Natural killer cell (primary cell): ENCODE measurements around the gene DBI. TPM values are rescaled to one million over a fixed set of nuclear protein-coding genes. Genes with fewer than 3 reads are reported as not detected.

Experiments
- ATAC-seq, 3 donors: fragments of 150-1000 bp in 2 of 3; fragments of 200-7000 bp in 1 of 3; cut with Tn5 transposase; 1 replicate in 1 of 3; 2 replicates in 2 of 3; pipeline ENCODE4 v1.10.0; 2021; ENCODE audit warnings: mild to moderate bottlenecking in 2 of 3, moderate library complexity in 2 of 3
- DNase-seq, 2 donors: peaks; one replicate each; pipeline versions ENCODE4 v3.0.0 to v3.0.0-alpha.2; 2013 to 2021; ENCODE audit warnings: mixed read lengths in 1 of 2
- H3K27ac ChIP-seq: one replicate; pipeline ENCODE4 v1.5.1; 2013; ENCODE audit warnings: mild to moderate bottlenecking, low read length
- H3K27me3 ChIP-seq: one replicate; pipeline ENCODE4 v1.6.1; 2013; ENCODE audit warnings: low read length; ENCODE audit not compliant: control insufficient read depth, insufficient read depth
- H3K36me3 ChIP-seq: one replicate; pipeline ENCODE4 v1.6.1; 2013; ENCODE audit warnings: low read length; ENCODE audit not compliant: control insufficient read depth, insufficient read depth
- H3K4me1 ChIP-seq: one replicate; pipeline ENCODE4 v1.6.1; 2013; ENCODE audit warnings: low read length; ENCODE audit not compliant: control insufficient read depth, insufficient read depth
- H3K4me3 ChIP-seq: one replicate; pipeline ENCODE4 v1.5.1; 2013; ENCODE audit warnings: low read length
- H3K9me3 ChIP-seq: one replicate; pipeline ENCODE4 v1.6.1; 2013; ENCODE audit warnings: low read length; ENCODE audit not compliant: control insufficient read depth, insufficient read depth
- H3K27ac Mint-ChIP-seq, 2 donors: one replicate each; pipeline ENCODE4 v1.8.0; 2022; ENCODE audit warnings: mild to moderate bottlenecking in 2 of 2, mixed read lengths in 2 of 2, moderate library complexity in 1 of 2
- H3K27me3 Mint-ChIP-seq, 2 donors: one replicate each; pipeline ENCODE4 v1.8.0; 2022; ENCODE audit warnings: low read depth in 2 of 2, mixed read lengths in 2 of 2
- H3K36me3 Mint-ChIP-seq: one replicate; pipeline ENCODE4 v1.8.0; 2022; ENCODE audit warnings: mixed read lengths
- H3K4me1 Mint-ChIP-seq, 2 donors: one replicate each; pipeline ENCODE4 v1.8.0; 2022; ENCODE audit warnings: mixed read lengths in 2 of 2
- H3K4me3 Mint-ChIP-seq: one replicate; pipeline ENCODE4 v1.8.0; 2022; ENCODE audit warnings: mild to moderate bottlenecking, moderate library complexity, mixed read lengths
- H3K9me3 Mint-ChIP-seq, 2 donors: one replicate each; pipeline ENCODE4 v1.8.0; 2022; ENCODE audit warnings: mixed read lengths in 2 of 2
- WGBS: methylation state at CpG from one replicate; pipeline ENCODE4 v1.1.7; 2013; ENCODE audit warnings: missing lambda C conversion rate; ENCODE audit not compliant: insufficient coverage; 5-methylcytosine and 5-hydroxymethylcytosine counted together
- intact Hi-C: fragments of 100-400 bp; cut with micrococcal nuclease; formaldehyde crosslinking; loops from one replicate; pipeline ENCODE4 v1.14.2; 2022
- total RNA-seq, 4 donors: library from RNA; stranded (reverse); fragments of 120-200 nt in 1 of 4; gene quantifications; one replicate each; pipeline versions ENCODE4 v1.2.3 to v1.2.4, GENCODE V29; 2013 to 2022
- TF ChIP-seq, protein P1 (sequence below): fragments of 200-600 bp; IDR thresholded peaks from one replicate; pipeline ENCODE4 v1.8.0; 2022; ENCODE audit warnings: antibody characterized with exemption

The DBI gene
- total RNA-seq, 3 donors from 2014 or later (not counting 1 experiment from before 2014, with no cell fraction given) = 85.1 to 109 (median 93.2) TPM

DNA sequence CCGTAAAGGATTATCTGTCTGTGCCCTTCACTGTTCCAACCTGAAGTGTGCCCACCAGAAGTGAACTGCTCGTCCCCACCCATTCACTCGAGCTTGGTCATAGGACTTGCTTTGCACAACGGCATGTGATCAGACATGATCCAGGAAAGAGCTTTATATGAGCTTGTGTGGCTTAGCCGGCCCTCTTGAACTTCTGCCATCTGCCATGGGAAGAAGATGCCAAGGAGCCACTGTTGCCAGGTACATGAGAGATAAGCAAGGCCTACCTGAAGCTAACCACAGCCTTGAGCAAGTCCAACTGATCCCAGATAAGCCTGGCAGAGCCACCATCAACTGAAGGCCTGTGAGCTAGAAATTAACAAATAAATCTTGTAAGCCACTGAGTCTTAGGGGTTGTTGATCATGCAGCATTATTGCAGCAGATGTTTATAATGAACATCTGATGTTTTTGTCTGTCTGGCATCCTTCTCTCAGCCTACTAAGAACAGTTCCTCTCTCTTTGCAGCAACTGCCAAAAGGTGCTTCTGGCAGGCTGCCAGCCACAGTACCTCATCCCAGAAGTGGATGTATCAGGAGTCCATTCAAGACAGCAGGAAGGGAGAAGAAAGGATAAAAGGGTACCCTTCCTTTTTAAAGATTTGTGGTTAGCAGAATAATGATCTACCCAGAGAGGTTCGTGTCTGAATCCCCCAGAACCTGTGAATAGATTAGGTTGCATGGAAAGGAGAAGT, 16.8 kb downstream of the DBI start:
- no peak overlapping the region for H3K27ac ChIP-seq
- H3K4me3 ChIP-seq = no peak overlapping the region
- 77% methylated on average over 6 of the region's 6 CpGs for WGBS
- no peaks in the 10 kb centered on the region for H3K9me3 Mint-ChIP-seq
- TF ChIP-seq, protein P1, sequence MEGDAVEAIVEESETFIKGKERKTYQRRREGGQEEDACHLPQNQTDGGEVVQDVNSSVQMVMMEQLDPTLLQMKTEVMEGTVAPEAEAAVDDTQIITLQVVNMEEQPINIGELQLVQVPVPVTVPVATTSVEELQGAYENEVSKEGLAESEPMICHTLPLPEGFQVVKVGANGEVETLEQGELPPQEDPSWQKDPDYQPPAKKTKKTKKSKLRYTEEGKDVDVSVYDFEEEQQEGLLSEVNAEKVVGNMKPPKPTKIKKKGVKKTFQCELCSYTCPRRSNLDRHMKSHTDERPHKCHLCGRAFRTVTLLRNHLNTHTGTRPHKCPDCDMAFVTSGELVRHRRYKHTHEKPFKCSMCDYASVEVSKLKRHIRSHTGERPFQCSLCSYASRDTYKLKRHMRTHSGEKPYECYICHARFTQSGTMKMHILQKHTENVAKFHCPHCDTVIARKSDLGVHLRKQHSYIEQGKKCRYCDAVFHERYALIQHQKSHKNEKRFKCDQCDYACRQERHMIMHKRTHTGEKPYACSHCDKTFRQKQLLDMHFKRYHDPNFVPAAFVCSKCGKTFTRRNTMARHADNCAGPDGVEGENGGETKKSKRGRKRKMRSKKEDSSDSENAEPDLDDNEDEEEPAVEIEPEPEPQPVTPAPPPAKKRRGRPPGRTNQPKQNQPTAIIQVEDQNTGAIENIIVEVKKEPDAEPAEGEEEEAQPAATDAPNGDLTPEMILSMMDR = no peak
- H3K9me3 ChIP-seq = no peaks in the 10 kb centered on the region
- no peaks in the 10 kb centered on the region for H3K27me3 ChIP-seq
- no peak overlapping the region for H3K4me3 Mint-ChIP-seq
- DNase-seq (no peak), ATAC-seq (no peak)
- H3K4me1 ChIP-seq = no peaks in the 10 kb centered on the region
- no peaks in the 10 kb centered on the region for H3K36me3 ChIP-seq
- intact Hi-C loops = no loop called here
- no peaks in the 10 kb centered on the region for H3K36me3 Mint-ChIP-seq
- no peak overlapping the region for H3K27ac Mint-ChIP-seq
- peaks cover 5% of the 10 kb centered on the region in 2 donors for H3K4me1 Mint-ChIP-seq
- peaks cover 16 to 18% of the 10 kb centered on the region in 2 donors for H3K27me3 Mint-ChIP-seq

DNA sequence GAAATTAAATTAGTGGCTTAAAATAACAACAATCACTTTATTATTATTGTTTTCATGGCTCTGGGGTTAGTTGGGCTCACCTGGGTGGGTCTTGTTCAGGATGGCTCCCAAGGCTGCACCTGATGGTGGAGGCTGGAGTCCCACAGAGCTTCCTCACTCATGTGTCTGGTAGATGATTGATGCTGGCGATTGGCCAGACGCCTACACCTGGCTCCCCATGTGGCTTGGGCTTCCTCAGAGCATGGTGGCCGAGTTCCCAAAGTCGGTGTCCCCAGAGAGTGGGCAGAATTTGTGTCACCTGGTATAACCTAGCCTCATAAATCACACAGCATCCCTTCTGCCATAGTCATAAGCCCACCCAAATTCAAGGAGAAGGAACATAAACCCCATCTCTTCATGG, 18.2 kb downstream of the DBI start:
- TF ChIP-seq, protein P1 = no peak
- no peak overlapping the region for H3K4me3 Mint-ChIP-seq
- Histone ChIP-seq H3K9me3 (no peaks in the 10 kb centered on the region), H3K36me3 (no peaks in the 10 kb centered on the region), H3K4me3 (no peak overlapping the region), H3K4me1 (no peaks in the 10 kb centered on the region), H3K27ac (no peak overlapping the region), H3K27me3 (no peaks in the 10 kb centered on the region)
- H3K36me3 Mint-ChIP-seq = no peaks in the 10 kb centered on the region
- H3K4me1 Mint-ChIP-seq = peaks cover 5% of the 10 kb centered on the region in 2 donors
- ATAC-seq (no peak), DNase-seq (no peak)
- H3K27me3 Mint-ChIP-seq = peaks cover 16 to 18% of the 10 kb centered on the region in 2 donors
- intact Hi-C loops = no loop called here
- H3K27ac Mint-ChIP-seq = no peak overlapping the region
- WGBS = 61% methylated on average over 4 of the region's 4 CpGs
- no peaks in the 10 kb centered on the region for H3K9me3 Mint-ChIP-seq

DNA sequence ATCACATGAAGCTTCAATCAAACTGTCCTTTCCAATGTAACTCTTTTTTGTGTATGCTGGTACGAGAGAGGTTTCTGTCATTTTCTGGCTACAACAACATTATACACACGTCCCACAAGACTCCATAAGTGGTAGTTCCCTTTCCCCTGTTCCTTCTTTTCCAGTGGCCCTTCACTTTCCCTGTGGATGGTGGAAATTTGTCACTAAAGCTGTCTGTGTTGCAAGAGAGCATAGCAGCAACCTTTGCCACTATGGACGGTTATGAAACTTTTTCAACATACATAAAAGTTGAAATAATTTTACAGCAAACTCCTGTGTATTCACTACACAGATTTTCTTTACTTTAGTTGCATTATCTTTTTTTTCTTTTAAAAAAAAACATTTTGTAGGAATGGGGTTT, 18.7 kb downstream of the DBI start:
- ATAC-seq = no peak
- H3K27ac Mint-ChIP-seq = no peak overlapping the region
- no peaks in the 10 kb centered on the region for H3K36me3 ChIP-seq
- H3K9me3 ChIP-seq = no peaks in the 10 kb centered on the region
- H3K27ac ChIP-seq = no peak overlapping the region
- peaks cover 5% of the 10 kb centered on the region in 2 donors for H3K4me1 Mint-ChIP-seq
- H3K27me3 ChIP-seq = no peaks in the 10 kb centered on the region
- no peak for DNase-seq
- no peaks in the 10 kb centered on the region for H3K9me3 Mint-ChIP-seq
- no peaks in the 10 kb centered on the region for H3K4me1 ChIP-seq
- TF ChIP-seq, protein P1 = no peak
- H3K27me3 Mint-ChIP-seq = peaks cover 16 to 18% of the 10 kb centered on the region in 2 donors
- H3K36me3 Mint-ChIP-seq = no peaks in the 10 kb centered on the region
- intact Hi-C loops = no loop called here
- no peak overlapping the region for H3K4me3 ChIP-seq
- no peak overlapping the region for H3K4me3 Mint-ChIP-seq
- 83% methylated on average over 3 of the region's 3 CpGs for WGBS
